ENCODE results near the gene ZNF267.
"Not testable (repeated sequence)": the region's sequence is repeated elsewhere in the genome, so short reads cannot be mapped to it uniquely, and the experiment has no call there.

ZNF267 gene

DNA sequence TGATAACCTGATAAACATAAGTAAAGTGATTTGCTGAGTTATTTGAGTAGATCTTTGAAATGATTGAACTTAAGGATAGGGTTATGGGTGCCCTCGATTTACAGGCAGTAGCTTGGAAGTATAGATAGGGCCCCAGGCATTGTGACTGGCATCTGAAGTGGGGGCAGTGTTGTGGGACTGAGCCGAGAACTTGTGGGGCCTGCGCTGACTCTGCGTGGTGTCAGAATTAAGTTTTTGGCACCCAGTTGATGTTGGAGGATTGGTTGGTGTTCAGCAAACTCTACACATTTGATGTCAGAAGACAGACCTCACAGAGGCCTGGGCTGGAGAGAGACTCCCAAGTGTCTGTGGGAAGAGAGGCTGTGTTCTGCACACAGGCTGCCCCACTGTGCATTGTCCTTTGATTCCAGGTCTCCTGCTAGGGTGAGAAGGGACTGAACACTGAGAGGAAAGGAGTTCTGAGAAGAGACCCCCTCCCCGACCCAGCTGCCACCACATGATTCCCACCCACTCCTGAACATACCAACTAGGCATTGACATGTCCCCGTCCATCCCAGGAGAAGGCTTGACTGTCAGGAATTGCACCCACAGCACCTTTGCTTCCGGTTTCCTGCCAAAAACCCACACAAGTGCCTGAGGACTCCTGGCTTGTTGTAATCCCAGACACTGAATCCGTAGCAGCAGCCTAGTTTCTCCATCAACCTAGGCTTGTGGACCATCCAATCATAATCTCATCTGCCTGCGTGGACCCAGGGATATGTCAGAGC lies 4.5 kb downstream of the ZNF267 start:
- no peak for DNase-seq (ENCODE audit: low read depth in 2 of 2)

DNA sequence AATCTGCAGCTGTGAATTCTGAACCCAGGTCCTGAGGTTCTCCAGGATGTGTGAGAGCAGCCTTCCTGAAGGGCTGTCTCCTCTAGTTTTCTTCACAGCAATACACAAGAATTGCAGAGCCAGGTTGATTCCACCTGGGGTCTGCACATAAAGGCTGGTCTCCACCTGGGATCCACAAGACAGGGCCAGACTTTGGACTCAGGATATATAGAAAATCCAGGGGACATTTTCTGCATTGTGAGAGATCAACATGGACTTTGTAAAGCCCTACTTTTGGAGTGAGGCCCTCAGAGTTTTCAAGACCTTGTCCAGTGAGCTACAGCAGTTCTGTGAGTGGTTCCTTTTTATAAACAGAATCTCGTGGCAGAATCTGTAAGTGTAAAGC lies 6.3 kb downstream of the ZNF267 start:
- DNase-seq (ENCODE audit: low read depth in 2 of 2) = no peak

DNA sequence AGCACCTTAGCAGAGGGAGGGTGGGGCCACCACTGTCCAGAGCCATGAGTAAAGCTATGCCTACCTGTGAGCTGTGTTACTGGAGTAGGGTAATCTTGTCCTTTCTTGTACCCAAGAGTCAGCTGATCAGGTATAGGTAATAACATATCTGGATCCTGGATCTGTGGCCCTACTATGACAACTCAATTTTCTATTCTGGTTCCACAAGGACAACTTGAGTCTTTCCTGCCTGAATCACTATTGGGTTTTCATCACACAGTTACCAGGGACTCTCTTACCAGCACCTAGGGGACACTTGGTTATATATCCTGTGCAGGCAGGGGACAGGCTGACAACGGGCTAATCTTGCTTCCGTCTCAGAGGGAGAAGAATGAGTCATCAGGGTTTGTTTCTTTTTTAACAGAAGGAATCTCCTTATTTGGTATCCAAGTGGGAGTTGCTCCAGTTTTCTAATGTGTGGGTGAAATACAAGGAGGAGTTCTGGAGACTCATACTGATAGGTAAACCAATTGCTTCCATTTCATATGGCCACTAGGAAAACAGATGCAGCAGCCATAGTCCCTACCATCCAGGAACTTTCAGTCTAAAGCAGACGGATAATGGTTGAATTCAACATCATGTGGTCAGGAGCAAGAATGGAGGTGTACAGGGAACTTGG lies 6.8 kb downstream of the ZNF267 start:
- no peak for DNase-seq (ENCODE audit: low read depth in 2 of 2)

DNA sequence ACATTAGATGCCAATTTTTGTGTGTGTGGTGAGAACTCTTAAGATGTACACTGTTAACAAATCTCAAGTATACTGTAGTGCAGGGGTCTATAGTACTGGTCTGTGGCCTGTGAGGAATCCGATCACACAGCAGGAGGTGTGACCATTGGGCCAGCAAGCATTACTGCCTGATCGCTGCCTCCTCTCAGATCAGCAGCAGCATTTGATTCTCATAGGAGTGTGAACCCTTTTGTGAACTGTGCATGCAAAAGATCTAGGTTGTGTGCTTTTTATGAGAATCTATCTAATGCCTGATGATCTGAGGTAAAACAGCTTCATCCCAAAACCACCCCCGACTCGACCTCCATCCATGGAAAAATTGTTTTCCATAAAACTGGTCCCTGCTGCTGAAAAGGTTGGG lies 12.6 kb downstream of the ZNF267 start:
- no peak for DNase-seq (ENCODE audit: low read depth in 2 of 2)

DNA sequence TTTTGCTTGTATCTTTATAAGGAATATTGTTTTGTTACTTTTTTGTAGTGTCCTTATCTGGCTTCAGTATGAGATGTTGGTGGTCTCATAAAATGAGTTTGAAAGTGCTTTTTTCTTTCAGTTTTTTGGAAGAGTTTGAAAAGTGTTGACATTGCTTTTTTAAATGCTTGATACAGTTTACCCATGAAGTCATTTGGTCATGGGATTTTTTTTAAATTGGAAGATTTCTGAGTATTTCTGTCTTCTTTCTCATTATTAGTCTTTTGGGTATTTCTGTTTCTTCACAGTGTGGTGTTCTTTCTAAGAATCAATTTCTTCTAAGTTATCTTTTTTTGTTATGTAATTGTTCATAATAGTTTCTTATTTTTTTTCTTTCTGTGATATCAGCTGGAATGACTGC lies 15.1 kb downstream of the ZNF267 start:
- no peak for DNase-seq (ENCODE audit: low read depth in 2 of 2)

DNA sequence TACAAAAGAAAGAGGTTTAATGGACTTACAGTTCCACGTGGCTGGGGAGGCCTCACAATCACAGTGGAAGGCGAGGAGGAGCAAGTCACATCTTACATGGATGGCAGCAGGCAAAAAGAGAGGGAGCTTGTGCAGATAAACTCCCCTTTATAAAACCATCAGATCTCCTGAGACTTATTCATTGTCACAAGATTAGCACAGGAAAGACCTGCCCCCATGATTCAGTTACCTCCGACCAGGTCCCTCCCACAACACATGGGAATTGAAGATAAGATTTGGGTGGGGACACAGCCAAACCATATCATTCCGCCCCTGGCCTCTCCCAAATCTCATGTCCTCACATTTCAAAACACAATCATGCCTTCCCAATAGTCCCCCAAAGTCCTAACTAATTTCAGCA lies 18.5 kb downstream of the ZNF267 start:
- not testable (repeated sequence) for DNase-seq (ENCODE audit: low read depth in 2 of 2)

DNA sequence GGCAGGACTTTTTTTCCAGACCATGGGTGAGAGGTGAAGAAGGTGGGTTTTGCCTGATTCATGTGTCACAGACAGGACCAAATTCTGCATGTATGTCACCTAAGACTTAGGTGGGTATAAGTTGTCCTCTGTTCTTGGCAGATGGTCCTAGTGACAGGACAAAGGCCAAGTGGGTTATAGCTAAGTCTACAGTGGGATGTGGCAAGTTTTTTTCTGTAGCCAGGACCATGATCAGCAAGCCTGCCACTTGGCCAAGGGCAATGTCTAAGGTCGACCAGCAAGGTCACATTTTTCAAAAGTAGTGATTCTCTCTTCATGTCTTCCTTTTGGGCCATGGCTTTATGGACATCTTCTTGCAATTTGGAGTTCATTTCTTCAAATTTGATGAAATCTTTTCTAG lies 20.2 kb downstream of the ZNF267 start:
- no peak for DNase-seq (ENCODE audit: low read depth in 2 of 2)

DNA sequence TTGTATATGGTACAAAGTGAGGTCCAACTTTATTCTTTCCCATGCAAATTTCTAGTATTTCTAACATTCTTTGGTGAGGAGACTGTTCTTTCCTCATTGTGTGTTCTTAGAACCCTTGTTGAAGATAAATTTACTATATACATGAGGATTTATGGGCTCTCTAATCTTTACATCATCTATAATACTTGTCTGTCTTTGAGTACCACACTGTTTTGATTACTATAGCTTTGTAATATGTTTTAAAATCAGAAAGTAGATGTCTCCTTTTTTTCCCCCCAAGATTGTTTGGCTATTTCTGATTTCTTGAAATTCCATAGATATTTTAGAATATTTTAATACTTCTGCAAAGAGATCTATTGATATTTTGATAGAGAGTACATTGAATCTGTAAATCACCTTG lies 23.7 kb downstream of the ZNF267 start:
- no peak for DNase-seq (ENCODE audit: low read depth in 2 of 2)

DNA sequence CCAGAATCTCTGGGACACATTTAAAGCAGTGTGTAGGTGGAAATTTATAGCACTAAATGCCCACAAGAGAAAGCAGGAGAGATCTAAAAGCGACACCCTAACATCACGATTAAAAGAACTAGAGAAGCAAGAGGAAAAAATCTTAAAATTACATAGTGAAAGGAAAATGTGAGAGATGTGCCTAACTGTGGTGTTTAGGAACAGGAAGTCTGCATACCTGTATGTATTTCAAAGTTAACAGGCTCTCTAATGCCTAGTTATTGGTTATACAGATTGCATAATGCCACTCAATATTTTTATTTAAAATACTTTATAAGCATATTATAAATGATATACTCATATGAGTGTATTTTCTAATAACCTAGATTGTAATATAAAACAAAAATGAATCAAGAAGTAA lies 25.9 kb downstream of the ZNF267 start:
- no peak for DNase-seq (ENCODE audit: low read depth in 2 of 2)

DNA sequence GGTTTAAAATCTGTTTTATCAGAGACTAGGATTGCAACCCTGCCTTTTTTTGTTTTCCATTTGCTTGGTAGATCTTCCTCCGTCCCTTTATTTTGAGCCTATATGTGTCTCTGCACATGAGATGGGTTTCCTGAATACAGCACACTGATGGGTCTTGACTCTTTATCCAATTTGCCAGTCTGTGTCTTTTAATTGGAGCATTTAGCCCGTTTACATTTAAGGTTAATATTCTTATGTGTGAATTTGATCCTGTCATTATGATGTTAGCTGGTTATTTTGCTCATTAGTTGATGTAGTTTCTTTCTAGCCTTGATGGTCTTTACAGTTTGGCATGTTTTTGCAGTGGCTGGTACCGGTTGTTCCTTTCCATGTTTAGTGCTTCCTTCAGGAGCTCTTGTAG lies 31.0 kb downstream of the ZNF267 start:
- not testable (repeated sequence) for DNase-seq (ENCODE audit: low read depth in 2 of 2)

DNA sequence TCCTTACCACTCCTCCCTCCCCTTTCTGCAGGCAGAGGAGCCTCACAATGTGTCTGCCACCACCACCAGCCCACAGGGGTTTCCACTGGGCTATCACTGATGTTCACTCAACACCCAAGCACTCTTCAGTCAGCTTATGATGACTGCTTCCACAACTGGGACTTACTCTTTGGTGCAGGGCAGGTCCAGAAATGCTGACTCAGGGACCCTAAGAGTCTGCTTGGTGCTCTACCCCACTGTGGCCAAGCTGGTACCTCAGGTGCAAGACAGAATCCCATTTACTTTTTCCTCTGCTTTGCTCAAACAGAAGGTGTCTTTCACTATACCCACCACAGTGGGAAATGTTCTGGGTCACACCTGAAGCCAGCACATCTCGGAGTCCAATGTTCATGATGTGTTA lies 40.1 kb downstream of the ZNF267 start:
- no peak for DNase-seq (ENCODE audit: low read depth in 2 of 2)

DNA sequence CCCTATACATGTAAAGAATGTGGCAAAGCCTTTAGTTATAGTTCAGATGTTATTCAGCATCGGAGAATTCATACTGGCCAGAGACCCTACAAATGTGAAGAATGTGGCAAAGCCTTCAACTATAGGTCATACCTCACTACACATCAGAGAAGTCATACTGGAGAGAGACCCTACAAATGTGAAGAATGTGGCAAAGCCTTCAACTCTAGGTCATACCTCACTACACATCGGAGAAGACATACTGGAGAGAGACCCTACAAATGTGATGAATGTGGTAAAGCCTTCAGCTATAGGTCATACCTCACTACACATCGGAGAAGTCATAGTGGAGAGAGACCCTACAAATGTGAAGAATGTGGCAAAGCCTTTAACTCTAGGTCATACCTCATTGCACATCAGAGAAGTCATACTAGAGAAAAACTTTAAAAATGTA lies 42.5 kb downstream of the ZNF267 start:
- no peak for DNase-seq (ENCODE audit: low read depth in 2 of 2)

DNA sequence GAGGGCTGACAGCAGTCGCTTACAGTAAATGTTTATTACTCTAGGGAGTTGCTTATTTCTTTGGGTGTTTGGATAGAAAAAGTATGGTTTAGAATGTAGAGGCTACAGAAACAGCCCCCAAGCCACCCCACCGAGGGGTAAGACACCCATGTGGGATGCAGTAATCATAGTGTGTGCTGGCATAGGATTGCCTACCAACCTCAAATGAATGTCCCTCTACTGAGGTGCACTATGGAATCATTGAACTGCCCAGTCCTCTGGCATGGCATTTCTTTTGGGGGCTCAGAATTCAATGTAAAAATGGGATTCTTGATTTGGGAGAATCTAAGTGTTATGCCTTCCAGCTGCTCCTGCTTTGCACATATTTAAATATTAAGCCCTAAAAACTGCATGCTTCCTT lies 46.8 kb downstream of the ZNF267 start:
- DNase-seq (ENCODE audit: low read depth in 2 of 2) = no peak

DNA sequence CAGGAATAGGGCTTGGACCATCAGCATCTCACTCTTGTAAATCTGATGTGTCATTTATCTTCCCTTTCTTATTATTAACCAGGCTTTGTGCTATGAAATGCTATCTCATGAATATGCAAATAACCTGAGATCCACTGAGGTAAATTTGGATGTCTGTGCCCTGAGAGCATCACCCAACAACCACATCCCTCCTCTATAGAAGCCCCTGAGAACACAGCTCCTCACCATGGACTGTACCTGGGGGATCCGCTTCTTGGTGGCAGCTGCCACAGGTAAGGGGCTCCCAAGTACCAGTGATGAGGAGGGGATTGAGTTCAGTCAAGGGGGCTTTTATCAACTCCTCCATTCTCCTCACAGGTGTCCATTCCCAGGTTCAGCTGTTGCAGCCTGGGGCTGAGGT lies 78.2 kb downstream of the ZNF267 start:
- not testable (repeated sequence) for DNase-seq (ENCODE audit: low read depth in 2 of 2)

DNA sequence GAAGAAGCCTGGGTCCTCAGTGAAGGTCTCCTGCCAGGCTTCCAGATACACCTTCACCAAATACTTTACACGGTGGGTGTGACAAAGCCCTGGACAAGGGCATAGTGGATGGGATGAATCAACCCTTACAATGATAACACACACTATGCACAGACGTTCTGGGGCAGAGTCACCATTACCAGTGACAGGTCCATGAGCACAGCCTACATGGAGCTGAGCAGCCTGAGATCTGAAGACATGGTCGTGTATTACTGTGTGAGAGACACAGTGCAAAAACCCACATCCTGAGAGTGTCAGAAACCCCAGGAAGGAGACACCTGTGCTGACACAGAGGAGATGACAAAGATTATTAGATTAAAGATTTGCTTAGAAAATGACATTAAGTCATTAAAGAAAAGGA lies 78.6 kb downstream of the ZNF267 start:
- DNase-seq (ENCODE audit: low read depth in 2 of 2) = not testable (repeated sequence)

DNA sequence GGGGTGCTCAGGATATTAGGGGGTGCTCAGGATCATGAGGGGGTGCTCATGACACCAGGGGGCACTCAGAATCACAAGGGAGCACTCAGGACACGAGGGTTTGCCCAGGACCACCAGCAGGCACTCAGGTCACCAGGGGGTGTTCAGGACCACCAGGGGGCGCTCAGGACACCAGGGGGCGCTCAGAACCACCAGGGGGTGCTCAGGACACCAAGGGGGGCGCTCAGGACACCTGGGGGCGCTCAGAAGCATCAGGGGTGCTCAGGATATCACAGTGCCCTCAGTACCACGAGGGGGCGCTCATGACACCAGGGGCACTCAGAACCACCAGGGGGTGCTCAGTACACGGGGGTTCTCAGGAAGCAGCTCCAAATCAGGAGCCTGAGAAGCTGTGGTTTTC lies 82.6 kb downstream of the ZNF267 start:
- DNase-seq (ENCODE audit: low read depth in 2 of 2) = not testable (repeated sequence)

DNA sequence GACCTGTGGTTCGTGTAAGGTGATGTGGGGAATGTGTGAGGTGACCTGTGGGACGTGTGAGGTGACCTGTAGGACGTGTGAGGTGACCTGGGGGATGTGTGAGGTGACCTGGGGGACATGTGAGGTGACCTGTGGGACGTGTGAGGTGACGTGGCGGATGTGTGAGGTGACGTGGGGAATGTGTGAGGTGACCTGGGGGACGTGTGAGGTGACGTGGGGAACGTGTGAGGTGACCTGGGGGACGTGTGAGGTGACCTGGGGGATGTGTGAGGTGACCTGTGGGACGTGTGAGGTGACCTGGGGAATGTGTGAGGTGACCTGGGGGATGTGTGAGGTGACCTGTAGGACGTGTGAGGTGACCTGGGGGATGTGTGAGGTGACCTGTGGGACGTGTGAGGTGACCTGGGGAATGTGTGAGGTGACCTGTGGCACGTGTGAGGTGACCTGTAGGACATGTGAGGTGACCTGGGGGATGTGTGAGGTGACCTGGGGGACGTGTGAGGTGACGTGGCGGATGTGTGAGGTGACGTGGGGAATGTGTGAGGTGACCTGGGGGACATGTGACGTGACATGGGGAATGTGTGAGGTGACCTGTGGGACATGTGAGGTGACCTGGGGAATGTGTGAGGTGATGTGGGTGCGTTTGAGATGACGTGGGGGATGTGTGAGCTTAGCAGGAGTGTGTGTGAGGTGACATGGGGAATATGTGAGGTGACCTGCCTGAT lies 86.7 kb downstream of the ZNF267 start:
- DNase-seq (ENCODE audit: low read depth in 2 of 2) = not testable (repeated sequence)

Measured in stimulated activated CD4-positive, alpha-beta T cell treated with anti-CD3 and anti-CD28 coated beads, Interleukin-1b, Interleukin-23, amount 100 ng/mL, for 1 hour (primary cell).